WI38 (cell line): Measurements from ENCODE around the gene IPO9.

Experiments
- H3K4me3 ChIP-seq: 2 replicates; pipeline ENCODE4 v1.5.1; 2011; ENCODE audit warnings: low read depth, mild to moderate bottlenecking, control low read depth, low read length
- CTCF ChIP-seq: IDR thresholded peaks from 2 replicates; pipeline ENCODE4 v1.5.1; 2012; ENCODE audit warnings: low read depth, mild to moderate bottlenecking, control low read depth, low read length

The IPO9 gene

DNA sequence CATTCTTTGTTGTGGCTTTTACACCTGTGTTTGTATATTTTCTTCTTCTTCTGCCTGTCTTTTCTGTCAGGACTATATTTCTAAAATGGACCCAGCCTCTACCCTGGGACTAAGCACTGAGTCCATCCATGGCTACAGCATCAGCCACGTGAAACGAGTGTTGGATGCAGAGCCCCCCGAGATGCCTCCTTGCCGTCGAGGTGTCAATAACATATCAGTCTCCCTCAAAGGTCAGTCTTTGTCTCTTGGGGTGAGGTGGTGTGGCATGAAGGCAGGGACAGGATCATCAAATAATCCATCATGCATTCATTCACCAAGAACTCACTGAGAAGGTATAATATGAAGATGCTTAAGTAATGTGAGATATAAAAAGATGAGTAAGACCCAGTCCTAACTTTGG, 19.1 kb upstream of the IPO9 start:
- TF ChIP-seq CTCF, result no peak
- no peak overlapping the region for H3K4me3 ChIP-seq

DNA sequence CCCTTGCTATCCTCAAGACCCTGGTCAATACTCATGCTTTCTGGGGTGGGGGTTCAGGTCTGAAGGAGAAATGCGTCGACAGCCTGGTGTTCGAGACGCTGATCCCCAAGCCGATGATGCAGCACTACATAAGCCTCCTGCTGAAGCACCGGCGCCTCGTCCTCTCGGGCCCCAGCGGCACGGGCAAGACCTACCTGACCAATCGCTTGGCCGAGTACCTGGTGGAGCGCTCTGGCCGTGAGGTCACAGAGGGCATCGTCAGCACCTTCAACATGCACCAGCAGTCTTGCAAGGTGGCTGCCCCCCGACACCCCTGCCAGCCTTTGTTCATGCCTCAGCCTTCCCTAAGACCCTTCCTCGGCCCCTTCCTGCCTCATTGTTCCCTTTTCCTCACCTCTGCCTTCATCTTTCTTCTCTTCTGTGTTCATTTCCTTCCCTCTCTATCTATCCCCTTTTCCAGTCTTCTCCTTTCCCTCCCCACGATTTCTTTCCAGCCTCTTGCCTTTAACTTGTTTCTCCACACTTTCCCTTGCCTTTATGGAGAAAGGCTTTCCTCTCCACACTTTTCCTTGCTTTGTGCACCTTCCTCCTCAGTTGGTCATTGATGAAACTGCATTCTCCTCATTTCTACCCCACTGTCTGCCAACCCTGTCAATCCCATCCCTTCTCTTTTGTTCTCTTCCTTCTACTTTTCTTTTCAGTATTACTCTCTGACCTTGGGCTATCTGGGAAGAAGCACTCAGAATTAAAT, 18.3 kb upstream of the IPO9 start:
- H3K4me3 ChIP-seq, result no peak overlapping the region
- no peak for TF ChIP-seq CTCF

GRCh38 chr1:201813226-201813625, 15.7 kb upstream of the IPO9 start:
- TF ChIP-seq CTCF, result no peak
- H3K4me3 ChIP-seq, result no peak overlapping the region

DNA sequence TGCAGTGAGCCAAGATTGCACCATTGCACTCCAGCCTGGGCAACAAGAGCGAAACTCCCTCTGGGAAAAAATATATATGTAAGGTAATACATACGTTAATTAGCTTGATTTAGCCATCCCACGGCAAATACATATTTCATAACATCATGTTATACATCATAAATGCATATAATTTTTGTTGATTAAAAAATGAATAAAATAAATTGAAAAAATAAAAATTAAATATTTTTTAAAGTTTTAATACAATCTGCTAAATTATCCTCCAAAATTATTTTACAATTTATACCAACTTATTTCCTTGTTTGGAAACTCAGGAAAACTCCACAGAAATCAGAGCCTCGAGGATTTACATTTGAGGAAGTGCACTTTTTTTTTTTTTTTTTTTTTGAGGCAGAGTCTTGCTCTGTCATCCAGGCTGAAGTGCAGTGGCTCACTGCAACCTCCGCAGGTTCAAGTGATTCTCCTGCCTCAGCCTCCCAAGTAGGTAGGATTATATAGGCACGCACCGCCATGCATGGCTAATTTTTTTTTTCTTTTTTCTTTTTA, 12.6 kb upstream of the IPO9 start:
- TF ChIP-seq CTCF, result no peak
- H3K4me3 ChIP-seq, result no peak overlapping the region

- no peak overlapping the region for H3K4me3 ChIP-seq
- no peak for TF ChIP-seq CTCF
Observed at GRCh38 chr1:201818971-201819750, 9.8 kb upstream of the IPO9 start.

- no peak overlapping the region for H3K4me3 ChIP-seq
- TF ChIP-seq CTCF, result no peak
Observed at GRCh38 chr1:201820413-201820812, 8.5 kb upstream of the IPO9 start.

- no peak for TF ChIP-seq CTCF
- no peak overlapping the region for H3K4me3 ChIP-seq
Observed at GRCh38 chr1:201825245-201825644, 3.7 kb upstream of the IPO9 start.
